Type B pancreatic cell (in vitro differentiated cells): Measurements from ENCODE around the gene LMX1A. TPM values are rescaled to one million over a fixed set of nuclear protein-coding genes. Genes with fewer than 3 reads are reported as not detected.

Experiments used
- DNase-seq: peaks from one replicate; pipeline ENCODE4 v3.0.0; 2021; ENCODE audit warnings: mixed read lengths; ENCODE audit not compliant: unreplicated experiment; ENCODE audit errors: extremely low spot score
- H3K27ac Mint-ChIP-seq: 2 replicates; pipeline ENCODE4 v1.8.0; 2021; ENCODE audit warnings: mild to moderate bottlenecking, mixed read lengths
- H3K27me3 Mint-ChIP-seq: 2 replicates; pipeline ENCODE4 v1.8.0; 2021; ENCODE audit warnings: mixed read lengths
- H3K36me3 Mint-ChIP-seq: 2 replicates; pipeline ENCODE4 v1.8.0; 2021; ENCODE audit warnings: mixed read lengths
- H3K4me1 Mint-ChIP-seq: one replicate; pipeline ENCODE4 v1.8.0; 2021; ENCODE audit warnings: mixed read lengths; ENCODE audit not compliant: unreplicated experiment
- H3K4me3 Mint-ChIP-seq: 2 replicates; pipeline ENCODE4 v1.8.0; 2021; ENCODE audit warnings: mild to moderate bottlenecking, mixed read lengths
- H3K9me3 Mint-ChIP-seq: 2 replicates; pipeline ENCODE4 v1.8.0; 2021; ENCODE audit warnings: mixed read lengths
- total RNA-seq: library from RNA; stranded (reverse); gene quantifications from 2 replicates; pipeline ENCODE4 v1.2.1, GENCODE V29; 2021; ENCODE audit warnings: low replicate concordance
- TF ChIP-seq, protein P1 (sequence below): fragments of 200-600 bp; sonication (generic); conservative IDR thresholded peaks from 2 replicates; pipeline ENCODE4 v1.5.0; 2021; ENCODE audit warnings: antibody characterized with exemption, mild to moderate bottlenecking

Gene LMX1A
- total RNA-seq, 1 donor from 2014 or later: 34.4 TPM

- Mint-ChIP-seq H3K27ac (no peak overlapping the region), H3K4me3 (no peak overlapping the region), H3K36me3 (no peaks in the 10 kb centered on the region), H3K27me3 (no peaks in the 10 kb centered on the region), H3K9me3 (no peaks in the 10 kb centered on the region), H3K4me1 (peaks cover 10% of the 10 kb centered on the region)
- TF ChIP-seq, protein P1, sequence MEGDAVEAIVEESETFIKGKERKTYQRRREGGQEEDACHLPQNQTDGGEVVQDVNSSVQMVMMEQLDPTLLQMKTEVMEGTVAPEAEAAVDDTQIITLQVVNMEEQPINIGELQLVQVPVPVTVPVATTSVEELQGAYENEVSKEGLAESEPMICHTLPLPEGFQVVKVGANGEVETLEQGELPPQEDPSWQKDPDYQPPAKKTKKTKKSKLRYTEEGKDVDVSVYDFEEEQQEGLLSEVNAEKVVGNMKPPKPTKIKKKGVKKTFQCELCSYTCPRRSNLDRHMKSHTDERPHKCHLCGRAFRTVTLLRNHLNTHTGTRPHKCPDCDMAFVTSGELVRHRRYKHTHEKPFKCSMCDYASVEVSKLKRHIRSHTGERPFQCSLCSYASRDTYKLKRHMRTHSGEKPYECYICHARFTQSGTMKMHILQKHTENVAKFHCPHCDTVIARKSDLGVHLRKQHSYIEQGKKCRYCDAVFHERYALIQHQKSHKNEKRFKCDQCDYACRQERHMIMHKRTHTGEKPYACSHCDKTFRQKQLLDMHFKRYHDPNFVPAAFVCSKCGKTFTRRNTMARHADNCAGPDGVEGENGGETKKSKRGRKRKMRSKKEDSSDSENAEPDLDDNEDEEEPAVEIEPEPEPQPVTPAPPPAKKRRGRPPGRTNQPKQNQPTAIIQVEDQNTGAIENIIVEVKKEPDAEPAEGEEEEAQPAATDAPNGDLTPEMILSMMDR: no peak
- no peak for DNase-seq
Observed at GRCh38 chr1:165205145-165205544, 151.4 kb downstream of the LMX1A start.

- Mint-ChIP-seq H3K9me3 (no peaks in the 10 kb centered on the region), H3K4me1 (peaks cover 10% of the 10 kb centered on the region), H3K27ac (no peak overlapping the region), H3K4me3 (no peak overlapping the region), H3K36me3 (no peaks in the 10 kb centered on the region), H3K27me3 (no peaks in the 10 kb centered on the region)
- TF ChIP-seq, protein P1: no peak
- no peak for DNase-seq
Observed at GRCh38 chr1:165204548-165204947, 152.0 kb downstream of the LMX1A start.

GRCh38 chr1:165191087-165191486 lies 165.4 kb downstream of the LMX1A start:
- Mint-ChIP-seq H3K4me1 (peaks cover 5% of the 10 kb centered on the region), H3K4me3 (no peak overlapping the region), H3K9me3 (no peaks in the 10 kb centered on the region), H3K27ac (no peak overlapping the region), H3K27me3 (peaks cover 26% of the 10 kb centered on the region), H3K36me3 (no peaks in the 10 kb centered on the region)
- TF ChIP-seq, protein P1: no peak
- DNase-seq: no peak

DNA sequence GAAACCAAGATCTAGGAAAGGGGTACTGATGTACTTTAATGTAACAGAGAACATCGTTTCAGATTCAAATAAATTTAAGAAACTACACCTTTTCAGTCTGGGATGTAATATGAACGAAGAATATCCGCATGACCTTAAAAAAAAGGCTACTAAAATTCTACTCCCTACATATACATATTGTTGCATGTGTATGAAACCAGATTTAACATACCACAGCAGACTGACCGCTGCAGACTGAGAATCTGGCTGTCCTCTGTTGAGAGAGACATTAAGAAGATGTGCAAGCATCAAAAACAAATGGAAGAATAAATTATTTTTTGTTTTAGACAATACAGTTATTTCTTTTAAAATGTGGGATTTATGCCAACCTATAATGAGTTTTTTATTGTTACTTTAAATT lies 166.6 kb downstream of the LMX1A start:
- TF ChIP-seq, protein P1: no peak
- Mint-ChIP-seq H3K27ac (no peak overlapping the region), H3K36me3 (no peaks in the 10 kb centered on the region), H3K9me3 (no peaks in the 10 kb centered on the region), H3K4me1 (peaks cover 5% of the 10 kb centered on the region), H3K27me3 (peaks cover 20% of the 10 kb centered on the region), H3K4me3 (no peak overlapping the region)
- DNase-seq: no peak

DNA sequence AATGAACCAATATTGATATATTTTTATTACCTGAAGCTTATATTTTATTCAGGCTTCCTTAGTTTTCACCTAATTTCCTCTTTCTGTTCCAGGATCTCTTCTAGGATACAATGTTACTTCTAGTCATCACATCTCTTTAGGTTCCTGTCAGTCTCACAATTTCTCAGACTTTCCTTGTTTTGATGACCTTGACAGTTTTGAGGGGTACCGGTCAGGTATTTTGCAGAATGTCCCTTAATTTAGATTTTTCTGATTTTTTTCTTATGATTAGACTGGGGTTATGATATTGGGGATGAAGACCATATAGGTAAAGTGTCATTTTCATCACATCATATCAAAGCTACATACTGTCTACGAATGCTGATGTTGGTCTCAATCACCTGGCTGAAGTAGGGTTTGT lies 167.5 kb downstream of the LMX1A start:
- H3K27me3 Mint-ChIP-seq: peaks cover 17% of the 10 kb centered on the region
- H3K4me1 Mint-ChIP-seq: peaks cover 5% of the 10 kb centered on the region
- no peak overlapping the region for H3K4me3 Mint-ChIP-seq
- no peaks in the 10 kb centered on the region for H3K36me3 Mint-ChIP-seq
- no peak for DNase-seq
- H3K27ac Mint-ChIP-seq: no peak overlapping the region
- no peaks in the 10 kb centered on the region for H3K9me3 Mint-ChIP-seq
- TF ChIP-seq, protein P1: no peak
